ENCODE results near the gene DNER.
"Not testable (repeated sequence)": the region's sequence is repeated elsewhere in the genome, so short reads cannot be mapped to it uniquely, and the experiment has no call there.

DNER gene

GRCh38 chr2:229392196-229392595, 322.2 kb downstream of the DNER start:
- no peak overlapping the region for H3K4me3 ChIP-seq (ENCODE audit: low read depth, low read length)
- TF ChIP-seq, protein P1, sequence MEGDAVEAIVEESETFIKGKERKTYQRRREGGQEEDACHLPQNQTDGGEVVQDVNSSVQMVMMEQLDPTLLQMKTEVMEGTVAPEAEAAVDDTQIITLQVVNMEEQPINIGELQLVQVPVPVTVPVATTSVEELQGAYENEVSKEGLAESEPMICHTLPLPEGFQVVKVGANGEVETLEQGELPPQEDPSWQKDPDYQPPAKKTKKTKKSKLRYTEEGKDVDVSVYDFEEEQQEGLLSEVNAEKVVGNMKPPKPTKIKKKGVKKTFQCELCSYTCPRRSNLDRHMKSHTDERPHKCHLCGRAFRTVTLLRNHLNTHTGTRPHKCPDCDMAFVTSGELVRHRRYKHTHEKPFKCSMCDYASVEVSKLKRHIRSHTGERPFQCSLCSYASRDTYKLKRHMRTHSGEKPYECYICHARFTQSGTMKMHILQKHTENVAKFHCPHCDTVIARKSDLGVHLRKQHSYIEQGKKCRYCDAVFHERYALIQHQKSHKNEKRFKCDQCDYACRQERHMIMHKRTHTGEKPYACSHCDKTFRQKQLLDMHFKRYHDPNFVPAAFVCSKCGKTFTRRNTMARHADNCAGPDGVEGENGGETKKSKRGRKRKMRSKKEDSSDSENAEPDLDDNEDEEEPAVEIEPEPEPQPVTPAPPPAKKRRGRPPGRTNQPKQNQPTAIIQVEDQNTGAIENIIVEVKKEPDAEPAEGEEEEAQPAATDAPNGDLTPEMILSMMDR (IDR thresholded peaks at IDR 0.05; ENCODE audit: borderline replicate concordance, insufficient read depth, low read depth, low read length) = no peak

DNA sequence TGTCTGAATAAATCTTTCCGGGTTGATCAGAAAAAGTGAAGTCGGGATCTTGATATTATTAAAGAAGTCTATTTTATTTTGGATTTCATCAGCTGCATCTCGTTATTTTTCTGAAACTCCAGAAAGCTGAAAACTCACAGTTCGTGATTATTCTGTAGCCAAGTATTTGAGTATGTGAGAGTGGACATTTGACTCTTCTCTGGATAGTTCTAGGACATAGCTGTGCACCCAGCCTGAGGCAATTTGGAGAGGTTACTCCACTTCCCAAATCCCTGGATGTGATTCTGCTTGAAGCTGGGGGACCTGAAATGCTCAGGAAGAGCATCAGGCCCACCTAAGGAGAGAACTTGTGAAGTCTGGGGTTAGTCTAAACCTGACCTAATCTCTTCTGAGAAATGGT, 325.6 kb downstream of the DNER start:
- TF ChIP-seq, protein P1 (IDR thresholded peaks at IDR 0.05; ENCODE audit: borderline replicate concordance, insufficient read depth, low read depth, low read length) = no peak
- no peak overlapping the region for H3K4me3 ChIP-seq (ENCODE audit: low read depth, low read length)

DNA sequence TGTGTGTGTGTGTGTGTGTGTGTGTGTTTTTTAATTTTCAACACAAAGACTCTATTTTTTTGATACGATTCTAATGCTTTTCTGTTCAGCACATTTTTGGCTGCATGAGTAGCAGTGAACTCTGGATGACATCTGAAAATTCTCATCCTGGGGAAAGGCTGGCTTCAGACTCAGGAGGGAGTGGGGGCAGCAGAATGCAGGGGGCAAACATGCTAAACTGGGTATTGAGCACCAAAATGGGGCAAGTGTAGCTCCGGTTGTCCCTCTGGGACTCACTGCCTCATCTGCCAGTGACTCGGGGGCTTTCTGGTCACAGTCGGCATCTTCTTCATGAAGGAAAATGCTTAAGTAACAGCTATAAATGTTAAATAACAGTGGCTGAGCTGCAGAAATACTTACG, 326.5 kb downstream of the DNER start:
- H3K4me3 ChIP-seq (ENCODE audit: low read depth, low read length) = no peak overlapping the region
- TF ChIP-seq, protein P1 (IDR thresholded peaks at IDR 0.05; ENCODE audit: borderline replicate concordance, insufficient read depth, low read depth, low read length) = no peak

DNA sequence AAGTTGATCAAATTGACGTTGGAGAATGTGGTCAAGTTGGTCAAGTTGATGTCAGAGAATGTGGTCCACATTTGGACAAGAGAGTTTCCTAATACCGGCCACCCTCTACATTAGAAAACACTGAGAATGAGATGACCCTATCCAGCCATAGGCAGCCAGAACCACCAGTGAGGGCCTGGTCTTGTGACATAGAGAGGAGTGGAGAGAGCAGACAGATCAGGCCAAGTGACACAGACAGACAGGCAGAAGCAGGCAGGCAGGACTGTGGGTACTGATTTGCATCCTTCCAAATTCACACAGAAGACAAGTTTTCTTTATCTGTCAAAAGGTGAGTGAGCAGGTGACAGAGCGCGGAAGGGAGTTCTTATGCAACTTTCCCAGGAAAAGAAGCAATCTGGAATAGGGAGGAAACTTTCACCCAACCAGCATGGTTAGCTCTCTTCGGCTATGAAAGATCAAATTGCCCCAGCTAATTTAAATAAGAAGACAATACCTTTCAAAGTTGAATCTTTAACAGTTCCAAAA, 334.2 kb downstream of the DNER start:
- TF ChIP-seq, protein P1 (IDR thresholded peaks at IDR 0.05; ENCODE audit: borderline replicate concordance, insufficient read depth, low read depth, low read length) = no peak
- H3K4me3 ChIP-seq (ENCODE audit: low read depth, low read length) = no peak overlapping the region

- H3K4me3 ChIP-seq (ENCODE audit: low read depth, low read length) = no peak overlapping the region
- TF ChIP-seq, protein P1 (IDR thresholded peaks at IDR 0.05; ENCODE audit: borderline replicate concordance, insufficient read depth, low read depth, low read length) = no peak
Observed at GRCh38 chr2:229378386-229378785, 336.0 kb downstream of the DNER start.

- TF ChIP-seq, protein P1 (IDR thresholded peaks at IDR 0.05; ENCODE audit: borderline replicate concordance, insufficient read depth, low read depth, low read length) = no peak
- no peak overlapping the region for H3K4me3 ChIP-seq (ENCODE audit: low read depth, low read length)
Observed at GRCh38 chr2:229376866-229377265, 337.5 kb downstream of the DNER start.

- no peak overlapping the region for H3K4me3 ChIP-seq (ENCODE audit: low read depth, low read length)
- TF ChIP-seq, protein P1 (IDR thresholded peaks at IDR 0.05; ENCODE audit: borderline replicate concordance, insufficient read depth, low read depth, low read length) = no peak
Observed at GRCh38 chr2:229375251-229375650, 339.1 kb downstream of the DNER start.

DNA sequence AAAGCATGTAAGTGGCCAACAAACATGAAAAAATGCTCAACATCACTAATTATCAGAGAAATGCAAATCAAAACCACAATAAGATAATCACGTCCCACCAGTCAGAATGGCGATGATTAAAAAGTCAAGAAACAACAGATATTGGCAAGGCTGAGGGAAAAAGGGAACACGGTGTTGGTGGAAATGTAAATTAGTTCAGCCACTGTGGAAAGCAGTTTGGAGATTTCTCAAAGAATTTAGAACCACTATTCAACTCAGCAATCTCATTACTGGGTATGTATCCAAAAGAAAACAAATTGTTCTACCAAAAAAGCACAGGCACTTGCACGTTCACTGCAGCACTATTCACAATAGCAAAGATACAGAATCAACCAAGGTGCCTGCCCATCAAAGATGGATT, 341.0 kb downstream of the DNER start:
- H3K4me3 ChIP-seq (ENCODE audit: low read depth, low read length) = not testable (repeated sequence)
